OCI-M2 (cell line): Measurements from ENCODE around the gene MYO9B.
"Not testable (repeated sequence)": the region's sequence is repeated elsewhere in the genome, so short reads cannot be mapped to it uniquely, and the experiment has no call there.

Experiments
- DNase-seq: peaks from one replicate; lab custom pipeline; 2025; ENCODE audit not compliant: unreplicated experiment; lab: John Stamatoyannopoulos, UW

MYO9B gene

GRCh38 chr19:17138052-17138846 is 62.7 kb downstream of the MYO9B start:
- DNase-seq: not testable (repeated sequence)

- DNase-seq: no peak
These were observed 63.5 kb downstream of the MYO9B start for GRCh38 chr19:17138937-17139598.

- DNase-seq: not testable (repeated sequence)
These were observed 69.2 kb downstream of the MYO9B start for GRCh38 chr19:17144771-17145170.

- DNase-seq: no peak
These were observed 70.2 kb downstream of the MYO9B start for GRCh38 chr19:17145546-17146497.

- no peak for DNase-seq
These were observed 72.6 kb downstream of the MYO9B start for GRCh38 chr19:17148130-17148529.

GRCh38 chr19:17149393-17150135 is 74.0 kb downstream of the MYO9B start:
- no peak for DNase-seq

GRCh38 chr19:17153996-17154395 is 78.4 kb downstream of the MYO9B start:
- DNase-seq: no peak

- DNase-seq: no peak
These were observed 79.7 kb downstream of the MYO9B start for GRCh38 chr19:17155251-17155650.

GRCh38 chr19:17156296-17156946 is 80.8 kb downstream of the MYO9B start:
- no peak for DNase-seq

- DNase-seq: no peak
These were observed 81.3 kb downstream of the MYO9B start for GRCh38 chr19:17156947-17157302.

GRCh38 chr19:17158584-17158983 is 83.0 kb downstream of the MYO9B start:
- no peak for DNase-seq

- DNase-seq: no peak
These were observed 84.2 kb downstream of the MYO9B start for GRCh38 chr19:17159466-17160393.

GRCh38 chr19:17160908-17161307 is 85.3 kb downstream of the MYO9B start:
- DNase-seq: no peak

- not testable (repeated sequence) for DNase-seq
These were observed 86.6 kb downstream of the MYO9B start for GRCh38 chr19:17162131-17162530.

GRCh38 chr19:17162580-17162979 is 87.0 kb downstream of the MYO9B start:
- DNase-seq: no peak

- DNase-seq: no peak
These were observed 88.1 kb downstream of the MYO9B start for GRCh38 chr19:17163652-17164051.

- DNase-seq: no peak
These were observed 89.1 kb downstream of the MYO9B start for GRCh38 chr19:17164639-17165038.

- no peak for DNase-seq
These were observed 90.1 kb downstream of the MYO9B start for GRCh38 chr19:17165715-17166114.
